WERI-Rb-1 (cell line): ENCODE data around the gene ACP2.
"Not testable (repeated sequence)": the region's sequence is repeated elsewhere in the genome, so short reads cannot be mapped to it uniquely, and the experiment has no call there.

Experiments used
- DNase-seq: peaks from one replicate; pipeline ENCODE4 v3.0.0-alpha.2; 2020
- H3K27ac ChIP-seq: fragments of 250-450 bp; sonication (Bioruptor Pico); 2 replicates; pipeline ENCODE4 v1.5.1; 2020; ENCODE audit warnings: mild to moderate bottlenecking, moderate library complexity
- H3K27me3 ChIP-seq: fragments of 250-450 bp; sonication (Bioruptor Pico); 2 replicates; pipeline ENCODE4 v1.5.1; 2021; ENCODE audit warnings: mild to moderate bottlenecking, low read depth, moderate library complexity; ENCODE audit not compliant: insufficient read depth, severe bottlenecking
- H3K36me3 ChIP-seq: fragments of 250-450 bp; sonication (Bioruptor Pico); 2 replicates; pipeline ENCODE4 v1.5.1; 2020; ENCODE audit warnings: mild to moderate bottlenecking, moderate library complexity
- H3K4me3 ChIP-seq: 2 replicates; pipeline ENCODE4 v1.5.1; 2011; ENCODE audit warnings: low read depth, mild to moderate bottlenecking, control low read depth, low read length
- H3K9me3 ChIP-seq: fragments of 250-450 bp; sonication (Bioruptor Pico); 2 replicates; pipeline ENCODE4 v1.5.1; 2021; ENCODE audit warnings: mild to moderate bottlenecking, moderate library complexity; ENCODE audit not compliant: severe bottlenecking
- TF ChIP-seq, protein P1 (sequence below): IDR thresholded peaks from 2 replicates; pipeline ENCODE4 v1.5.1; 2011; ENCODE audit warnings: low read depth, mild to moderate bottlenecking, control low read depth, inconsistent platforms, low read length

The ACP2 gene

DNA sequence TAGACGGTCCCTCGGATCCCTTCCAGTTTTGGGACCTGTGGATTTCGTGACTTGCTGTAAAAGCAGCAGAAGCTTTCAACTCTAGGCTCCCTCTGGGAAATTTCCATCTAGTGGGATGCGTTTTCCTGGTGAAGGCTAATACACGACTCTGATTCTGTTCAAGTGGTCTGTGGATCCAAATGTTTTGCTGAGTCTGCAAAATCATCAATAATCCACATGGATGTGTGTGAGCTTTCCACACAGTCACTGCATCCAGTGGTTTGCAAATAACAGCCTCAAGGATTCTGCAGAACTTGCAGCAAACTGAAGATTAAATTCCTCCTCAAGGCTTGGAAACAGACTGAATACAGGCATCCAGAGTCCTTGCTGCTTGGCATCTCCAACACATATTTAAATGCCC, 46.0 kb downstream of the ACP2 start:
- Histone ChIP-seq H3K27ac (no peak overlapping the region), H3K27me3 (no peaks in the 10 kb centered on the region), H3K9me3 (no peaks in the 10 kb centered on the region), H3K36me3 (no peaks in the 10 kb centered on the region), H3K4me3 (no peak overlapping the region)
- no peak for DNase-seq
- TF ChIP-seq, protein P1, sequence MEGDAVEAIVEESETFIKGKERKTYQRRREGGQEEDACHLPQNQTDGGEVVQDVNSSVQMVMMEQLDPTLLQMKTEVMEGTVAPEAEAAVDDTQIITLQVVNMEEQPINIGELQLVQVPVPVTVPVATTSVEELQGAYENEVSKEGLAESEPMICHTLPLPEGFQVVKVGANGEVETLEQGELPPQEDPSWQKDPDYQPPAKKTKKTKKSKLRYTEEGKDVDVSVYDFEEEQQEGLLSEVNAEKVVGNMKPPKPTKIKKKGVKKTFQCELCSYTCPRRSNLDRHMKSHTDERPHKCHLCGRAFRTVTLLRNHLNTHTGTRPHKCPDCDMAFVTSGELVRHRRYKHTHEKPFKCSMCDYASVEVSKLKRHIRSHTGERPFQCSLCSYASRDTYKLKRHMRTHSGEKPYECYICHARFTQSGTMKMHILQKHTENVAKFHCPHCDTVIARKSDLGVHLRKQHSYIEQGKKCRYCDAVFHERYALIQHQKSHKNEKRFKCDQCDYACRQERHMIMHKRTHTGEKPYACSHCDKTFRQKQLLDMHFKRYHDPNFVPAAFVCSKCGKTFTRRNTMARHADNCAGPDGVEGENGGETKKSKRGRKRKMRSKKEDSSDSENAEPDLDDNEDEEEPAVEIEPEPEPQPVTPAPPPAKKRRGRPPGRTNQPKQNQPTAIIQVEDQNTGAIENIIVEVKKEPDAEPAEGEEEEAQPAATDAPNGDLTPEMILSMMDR, result no peak

DNA sequence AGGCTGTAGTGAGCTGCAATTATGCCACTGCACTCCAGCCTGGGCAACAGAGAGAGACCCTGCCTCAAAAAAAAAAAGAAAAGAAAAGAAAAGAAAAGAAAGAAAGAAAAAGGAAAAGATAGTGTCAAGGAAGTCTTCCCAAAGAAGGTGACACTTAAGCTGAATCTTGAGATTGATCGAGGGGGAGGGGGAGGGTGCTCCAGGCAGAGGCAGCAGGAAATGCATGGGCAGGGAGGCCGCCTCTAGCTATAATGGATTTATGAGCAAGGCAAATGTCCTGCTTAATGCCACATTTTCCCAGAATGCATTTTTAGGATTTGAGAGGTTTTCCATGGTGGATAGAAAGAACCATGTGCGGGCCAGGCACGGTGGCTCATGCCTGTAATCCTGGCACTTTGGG, 47.6 kb downstream of the ACP2 start:
- DNase-seq, result no peak
- H3K9me3 ChIP-seq, result no peaks in the 10 kb centered on the region
- H3K27ac ChIP-seq, result no peak overlapping the region
- H3K27me3 ChIP-seq, result no peaks in the 10 kb centered on the region
- TF ChIP-seq, protein P1, result no peak
- no peaks in the 10 kb centered on the region for H3K36me3 ChIP-seq
- no peak overlapping the region for H3K4me3 ChIP-seq

DNA sequence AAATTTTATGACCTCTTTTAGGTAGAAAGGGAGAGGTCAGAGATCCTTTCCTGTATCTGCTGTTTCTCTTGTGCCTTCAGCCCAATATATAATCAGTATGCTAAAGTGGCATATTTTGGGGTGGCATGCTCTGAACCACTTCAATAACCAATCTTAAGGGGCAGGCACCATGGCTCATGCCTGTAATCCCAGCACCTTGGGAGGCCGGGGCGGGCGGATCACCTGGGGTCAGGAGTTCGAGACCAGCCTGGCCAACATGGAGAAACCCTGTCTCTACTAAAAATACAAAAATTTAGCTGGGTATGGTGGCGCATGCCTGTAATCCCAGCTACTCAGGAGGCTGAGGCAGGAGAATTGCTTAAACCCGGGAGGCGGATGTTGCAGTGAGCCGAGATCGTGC, 50.5 kb downstream of the ACP2 start:
- DNase-seq, H3K4me3 ChIP-seq, H3K27me3 ChIP-seq, H3K36me3 ChIP-seq, H3K27ac ChIP-seq, H3K9me3 ChIP-seq: not testable (repeated sequence)

DNA sequence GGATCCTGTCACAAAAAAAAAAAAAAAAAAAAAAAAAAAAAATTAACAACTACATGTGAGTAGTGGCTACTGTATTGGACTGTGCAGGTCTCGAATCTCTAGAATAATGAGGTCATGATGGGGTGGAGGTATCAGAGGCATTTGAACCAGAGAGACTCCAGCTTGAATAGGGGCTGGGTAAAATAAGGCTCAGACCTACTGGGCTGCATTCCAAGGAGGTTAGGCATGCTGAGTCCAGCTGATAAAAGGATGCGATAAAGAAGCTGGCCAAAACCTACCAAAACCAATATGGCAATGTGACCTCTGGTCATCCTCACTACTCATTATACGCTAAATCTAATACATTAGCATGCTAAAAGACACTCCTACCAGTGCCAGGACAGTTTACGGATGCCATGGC, 56.5 kb downstream of the ACP2 start:
- no peaks in the 10 kb centered on the region for H3K27me3 ChIP-seq
- no peak overlapping the region for H3K27ac ChIP-seq
- no peaks in the 10 kb centered on the region for H3K9me3 ChIP-seq
- H3K36me3 ChIP-seq, result no peaks in the 10 kb centered on the region
- TF ChIP-seq, protein P1, result no peak
- DNase-seq, result no peak
- no peak overlapping the region for H3K4me3 ChIP-seq

DNA sequence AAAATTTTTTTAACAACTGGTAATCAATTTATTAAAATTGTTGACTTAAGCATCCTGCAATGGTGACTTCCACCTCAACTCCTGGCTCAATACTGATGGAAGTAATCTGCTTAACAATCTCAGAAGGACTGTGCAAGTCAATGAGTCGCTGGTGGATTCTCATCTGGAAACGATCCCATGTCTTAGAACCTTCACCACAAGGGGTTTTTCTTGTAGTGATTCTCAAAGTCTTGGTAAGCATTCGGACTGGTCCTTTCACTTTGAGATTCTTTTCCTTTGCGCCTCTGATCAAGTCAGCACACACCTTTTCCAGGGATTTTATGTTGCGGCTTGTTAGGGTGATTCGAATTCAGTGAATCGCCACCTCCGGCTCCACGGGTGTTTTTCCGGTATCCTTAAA, 57.5 kb downstream of the ACP2 start:
- not testable (repeated sequence) for H3K36me3 ChIP-seq, H3K9me3 ChIP-seq, DNase-seq, H3K4me3 ChIP-seq, H3K27ac ChIP-seq, H3K27me3 ChIP-seq
